H9 (cell line): ENCODE data around the gene TRIM59. TPM values are rescaled to one million over a fixed set of nuclear protein-coding genes. Genes with fewer than 3 reads are reported as not detected.
A peak's percentile ranks its signal among the peaks of the same experiment; 100 is the strongest.

Experiments
- DNase-seq: peaks from one replicate; pipeline ENCODE4 v3.0.0-alpha.2; 2017
- H2AFZ ChIP-seq: one replicate; pipeline ENCODE4 v1.6.1; 2013; ENCODE audit warnings: mild to moderate bottlenecking, low read length, control low read depth, moderate library complexity
- H2AK5ac ChIP-seq: 2 replicates; pipeline ENCODE4 v1.6.1; 2013; ENCODE audit warnings: low read length, control low read depth, mixed read lengths; ENCODE audit not compliant: insufficient read length
- H2BK120ac ChIP-seq: one replicate; pipeline ENCODE4 v1.6.1; 2013; ENCODE audit warnings: low read depth, mild to moderate bottlenecking, low read length, control low read depth, inconsistent platforms; ENCODE audit not compliant: poor library complexity, severe bottlenecking
- H2BK12ac ChIP-seq: 2 replicates; pipeline ENCODE4 v1.6.1; 2013; ENCODE audit warnings: low read length, control low read depth, mixed read lengths, low read depth; ENCODE audit not compliant: insufficient read length
- H2BK15ac ChIP-seq: 2 replicates; pipeline ENCODE4 v1.6.1; 2013; ENCODE audit warnings: low read depth, low read length, control low read depth
- H2BK20ac ChIP-seq: one replicate; pipeline ENCODE4 v1.6.1; 2013; ENCODE audit warnings: low read depth, mild to moderate bottlenecking, low read length, control low read depth, inconsistent platforms; ENCODE audit not compliant: poor library complexity, severe bottlenecking
- H2BK5ac ChIP-seq: 2 replicates; pipeline ENCODE4 v1.6.1; 2013; ENCODE audit warnings: low read length, control low read depth, mixed read lengths; ENCODE audit not compliant: insufficient read length
- H3K14ac ChIP-seq: 2 replicates; pipeline ENCODE4 v1.6.1; 2013; ENCODE audit warnings: low read length, control low read depth; ENCODE audit not compliant: insufficient read depth
- H3K18ac ChIP-seq: 2 replicates; pipeline ENCODE4 v1.6.1; 2013; ENCODE audit warnings: low read depth, mild to moderate bottlenecking, mixed read lengths, low read length, control low read depth; ENCODE audit not compliant: insufficient read length
- H3K23ac ChIP-seq: 2 replicates; pipeline ENCODE4 v1.6.1; 2013; ENCODE audit warnings: low read length, control low read depth, mixed read lengths, low read depth; ENCODE audit not compliant: insufficient read length
- H3K23me2 ChIP-seq: 2 replicates; pipeline ENCODE4 v1.6.1; 2013; ENCODE audit warnings: low read depth, mild to moderate bottlenecking, mixed read lengths, low read length, control low read depth; ENCODE audit not compliant: insufficient read length, poor library complexity, severe bottlenecking
- H3K27ac ChIP-seq: 2 replicates; pipeline ENCODE4 v1.5.1; 2013; ENCODE audit warnings: low read length, control low read depth, mixed read lengths, low read depth; ENCODE audit not compliant: insufficient read length
- H3K27me3 ChIP-seq: 2 replicates; pipeline ENCODE4 v1.6.1; 2013; ENCODE audit warnings: low read length, control low read depth, inconsistent platforms; ENCODE audit not compliant: insufficient read depth
- H3K4ac ChIP-seq: 2 replicates; pipeline ENCODE4 v1.6.1; 2013; ENCODE audit warnings: low read depth, mild to moderate bottlenecking, control low read depth, inconsistent platforms, low read length, moderate library complexity
- H3K4me1 ChIP-seq: 2 replicates; pipeline ENCODE4 v1.6.1; 2013; ENCODE audit warnings: low read length, control low read depth, inconsistent platforms; ENCODE audit not compliant: insufficient read depth
- H3K4me2 ChIP-seq: 2 replicates; pipeline ENCODE4 v1.6.1; 2013; ENCODE audit warnings: low read length, control low read depth, mixed read lengths; ENCODE audit not compliant: insufficient read length, insufficient read depth
- H3K56ac ChIP-seq: 2 replicates; pipeline ENCODE4 v1.6.1; 2013; ENCODE audit warnings: low read depth, mild to moderate bottlenecking, mixed read lengths, low read length, control low read depth; ENCODE audit not compliant: insufficient read length
- H3K79me1 ChIP-seq: 2 replicates; pipeline ENCODE4 v1.6.1; 2013; ENCODE audit warnings: low read depth, mild to moderate bottlenecking, moderate library complexity, low read length, control low read depth, inconsistent platforms; ENCODE audit not compliant: insufficient read depth, poor library complexity, severe bottlenecking
- H3K79me2 ChIP-seq: 2 replicates; pipeline ENCODE4 v1.6.1; 2013; ENCODE audit warnings: low read length, control low read depth, inconsistent platforms; ENCODE audit not compliant: insufficient read depth
- H3K9ac ChIP-seq: 2 replicates; pipeline ENCODE4 v1.6.1; 2013; ENCODE audit warnings: low read length, control low read depth, mixed read lengths; ENCODE audit not compliant: insufficient read length; ENCODE audit errors: extremely low read depth
- H3K9me3 ChIP-seq: one replicate; pipeline ENCODE4 v1.6.1; 2013; ENCODE audit warnings: low read depth, low read length, inconsistent platforms; ENCODE audit not compliant: control insufficient read depth
- H3T11ph ChIP-seq: one replicate; pipeline ENCODE4 v1.6.1; 2013; ENCODE audit warnings: mild to moderate bottlenecking, low read length, control low read depth, inconsistent platforms
- H4K20me1 ChIP-seq: one replicate; pipeline ENCODE4 v1.6.1; 2013; ENCODE audit not compliant: control insufficient read depth, insufficient read length, insufficient read depth
- H4K5ac ChIP-seq: 2 replicates; pipeline ENCODE4 v1.6.1; 2013; ENCODE audit warnings: low read depth, mild to moderate bottlenecking, mixed read lengths, low read length, control low read depth; ENCODE audit not compliant: insufficient read length
- H4K8ac ChIP-seq: replicated peaks from 2 replicates; pipeline ENCODE4 v1.6.1; 2013; ENCODE audit warnings: low read length, control low read depth, mixed read lengths, low read depth; ENCODE audit not compliant: insufficient read length
- H4K91ac ChIP-seq: 2 replicates; pipeline ENCODE4 v1.6.1; 2013; ENCODE audit warnings: low read depth, mild to moderate bottlenecking, moderate library complexity, mixed read lengths, low read length, control low read depth; ENCODE audit not compliant: insufficient read length
- H3K27ac Mint-ChIP-seq, 3 experiments: 2 replicates in 2 of 3; 3 replicates in 1 of 3; pipeline ENCODE4 v1.8.0; 2020 to 2021; ENCODE audit warnings: mixed read lengths in 3 of 3, mild to moderate bottlenecking in 1 of 3, moderate library complexity in 1 of 3
- H3K27me3 Mint-ChIP-seq: 2 replicates; pipeline ENCODE4 v1.8.0; 2021; ENCODE audit warnings: low read depth, mild to moderate bottlenecking, moderate library complexity, mixed read lengths
- H3K36me3 Mint-ChIP-seq, 3 experiments: 2 replicates in 2 of 3; 3 replicates in 1 of 3; pipeline ENCODE4 v1.8.0; 2020 to 2021; ENCODE audit warnings: low read depth in 3 of 3, mixed read lengths in 3 of 3; ENCODE audit not compliant: insufficient read depth in 1 of 3
- H3K4me1 Mint-ChIP-seq, 2 experiments: 2 replicates each; pipeline ENCODE4 v1.8.0; 2020; ENCODE audit warnings: mixed read lengths in 2 of 2
- H3K4me3 Mint-ChIP-seq, 2 experiments: 2 replicates in 1 of 2; 3 replicates in 1 of 2; pipeline ENCODE4 v1.8.0; 2020 to 2021; ENCODE audit warnings: mild to moderate bottlenecking in 2 of 2, mixed read lengths in 2 of 2, moderate library complexity in 1 of 2
- H3K9me3 Mint-ChIP-seq, 2 experiments: 2 replicates in 1 of 2; 3 replicates in 1 of 2; pipeline ENCODE4 v1.8.0; 2020; ENCODE audit warnings: mild to moderate bottlenecking in 2 of 2, mixed read lengths in 2 of 2, moderate library complexity in 1 of 2
- WGBS: extraction: QIAGEN DNeasy Blood & Tissue Kit; methylation state at CpG from one replicate; pipeline ENCODE4 v1.1.7; 2013; ENCODE audit warnings: missing lambda C conversion rate, low lambda C conversion rate, mixed read lengths; ENCODE audit not compliant: insufficient read length; ENCODE audit errors: extremely low coverage; 5-methylcytosine and 5-hydroxymethylcytosine counted together
- total RNA-seq: library from RNA; stranded (reverse); gene quantifications from 2 replicates; pipeline ENCODE4 v1.2.1, GENCODE V29; 2021
- TF ChIP-seq, protein P1 (sequence below): fragments of 200-600 bp; sonication (generic); conservative IDR thresholded peaks from 3 replicates; pipeline ENCODE4 v1.8.0; 2021; ENCODE audit warnings: antibody characterized with exemption, mild to moderate bottlenecking

TRIM59 gene
- total RNA-seq, 1 experiment from 2014 or later: 47.6 TPM

DNA sequence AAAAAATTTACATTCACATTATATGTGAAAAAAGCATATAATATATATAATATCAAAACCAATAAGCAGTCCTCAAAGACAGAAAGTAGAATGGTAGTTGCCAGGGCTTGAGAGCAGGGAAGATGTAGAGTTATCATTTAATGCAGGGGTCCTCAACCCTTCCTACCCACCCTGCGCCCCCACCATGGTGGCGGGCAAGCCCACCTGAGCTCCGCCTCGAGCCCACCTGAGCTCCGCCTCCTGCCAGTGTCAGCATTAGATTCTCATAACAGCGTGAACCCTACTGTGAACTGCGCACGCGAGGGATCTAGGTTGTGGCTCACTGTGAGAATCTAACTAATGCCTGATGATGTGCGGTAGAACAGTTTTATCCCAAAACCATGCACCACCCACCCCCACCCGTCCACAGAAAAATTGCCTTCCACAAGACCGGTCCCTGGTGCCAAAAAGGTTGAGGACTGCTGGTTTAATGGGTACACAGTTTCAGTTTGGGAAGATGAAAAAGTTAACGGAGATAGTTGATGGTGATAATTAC, 3.0 kb downstream of the TRIM59 start:
- Histone ChIP-seq H4K20me1 (no peaks in the 10 kb centered on the region), H4K8ac (no peak overlapping the region), H2BK15ac (no peak overlapping the region), H4K91ac (no peak overlapping the region), H3K79me2 (peaks cover 35% of the 10 kb centered on the region; the same call in 1 of the 2 replicates), H3K4ac (no peak overlapping the region), H2BK12ac (no peak overlapping the region), H3K27ac (no peak overlapping the region), H3T11ph (no peak overlapping the region), H4K5ac (no peak overlapping the region), H3K23ac (no peak overlapping the region), H2BK120ac (no peak overlapping the region), H3K4me1 (no peaks in the 10 kb centered on the region), H3K56ac (no peak overlapping the region), H3K23me2 (peaks cover 8% of the 10 kb centered on the region), H2BK20ac (no peak overlapping the region), H2AFZ (no peak overlapping the region), H2BK5ac (no peak overlapping the region), H3K18ac (no peak overlapping the region), H3K9ac (no peak overlapping the region), H3K14ac (no peak overlapping the region), H3K27me3 (no peaks in the 10 kb centered on the region), H3K9me3 (no peaks in the 10 kb centered on the region), H3K79me1 (no peaks in the 10 kb centered on the region), H3K4me2 (no peak overlapping the region), H2AK5ac (no peak overlapping the region)
- Mint-ChIP-seq H3K4me1 (peaks cover 21 to 33% of the 10 kb centered on the region in 2 experiments), H3K36me3 (peaks cover 46 to 65% (median 47%) of the 10 kb centered on the region in 3 experiments), H3K27me3 (no peaks in the 10 kb centered on the region; the same call in 1 of the 2 replicates), H3K4me3 (peak overlapping the region; percentile 39 to 71), H3K9me3 (peaks cover 0 to 14% of the 10 kb centered on the region in 2 experiments; a peak in 2 of 5 replicates), H3K27ac (peak overlapping the region; percentile 44 to 84 (median 57); a peak in 3 of 7 replicates)
- DNase-seq: no peak
- no CpG with 5 or more reads among the region's 13 CpGs for WGBS
- TF ChIP-seq, protein P1, sequence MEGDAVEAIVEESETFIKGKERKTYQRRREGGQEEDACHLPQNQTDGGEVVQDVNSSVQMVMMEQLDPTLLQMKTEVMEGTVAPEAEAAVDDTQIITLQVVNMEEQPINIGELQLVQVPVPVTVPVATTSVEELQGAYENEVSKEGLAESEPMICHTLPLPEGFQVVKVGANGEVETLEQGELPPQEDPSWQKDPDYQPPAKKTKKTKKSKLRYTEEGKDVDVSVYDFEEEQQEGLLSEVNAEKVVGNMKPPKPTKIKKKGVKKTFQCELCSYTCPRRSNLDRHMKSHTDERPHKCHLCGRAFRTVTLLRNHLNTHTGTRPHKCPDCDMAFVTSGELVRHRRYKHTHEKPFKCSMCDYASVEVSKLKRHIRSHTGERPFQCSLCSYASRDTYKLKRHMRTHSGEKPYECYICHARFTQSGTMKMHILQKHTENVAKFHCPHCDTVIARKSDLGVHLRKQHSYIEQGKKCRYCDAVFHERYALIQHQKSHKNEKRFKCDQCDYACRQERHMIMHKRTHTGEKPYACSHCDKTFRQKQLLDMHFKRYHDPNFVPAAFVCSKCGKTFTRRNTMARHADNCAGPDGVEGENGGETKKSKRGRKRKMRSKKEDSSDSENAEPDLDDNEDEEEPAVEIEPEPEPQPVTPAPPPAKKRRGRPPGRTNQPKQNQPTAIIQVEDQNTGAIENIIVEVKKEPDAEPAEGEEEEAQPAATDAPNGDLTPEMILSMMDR: no peak
